ENCODE data around the gene CADPS2.

DNA sequence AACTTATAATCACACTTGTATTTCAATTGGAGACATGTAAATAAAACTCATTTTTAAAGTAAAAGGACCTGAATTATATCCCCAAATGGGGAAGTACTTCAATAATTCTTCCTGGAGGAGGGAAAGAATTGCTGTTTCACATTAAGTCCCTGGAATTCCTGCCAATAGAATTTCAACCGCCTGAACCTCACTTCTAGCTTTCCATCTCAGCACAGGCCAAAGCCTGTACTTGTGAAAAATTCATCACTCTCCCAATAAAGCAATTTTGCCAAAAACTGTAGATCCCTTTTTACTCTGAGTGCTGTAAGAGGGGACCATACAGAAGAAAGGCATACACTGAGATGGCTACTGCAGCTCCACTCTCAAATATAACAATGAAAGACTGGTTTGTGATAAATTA, 54.8 kb downstream of the CADPS2 start:
- TF ChIP-seq, protein P1, sequence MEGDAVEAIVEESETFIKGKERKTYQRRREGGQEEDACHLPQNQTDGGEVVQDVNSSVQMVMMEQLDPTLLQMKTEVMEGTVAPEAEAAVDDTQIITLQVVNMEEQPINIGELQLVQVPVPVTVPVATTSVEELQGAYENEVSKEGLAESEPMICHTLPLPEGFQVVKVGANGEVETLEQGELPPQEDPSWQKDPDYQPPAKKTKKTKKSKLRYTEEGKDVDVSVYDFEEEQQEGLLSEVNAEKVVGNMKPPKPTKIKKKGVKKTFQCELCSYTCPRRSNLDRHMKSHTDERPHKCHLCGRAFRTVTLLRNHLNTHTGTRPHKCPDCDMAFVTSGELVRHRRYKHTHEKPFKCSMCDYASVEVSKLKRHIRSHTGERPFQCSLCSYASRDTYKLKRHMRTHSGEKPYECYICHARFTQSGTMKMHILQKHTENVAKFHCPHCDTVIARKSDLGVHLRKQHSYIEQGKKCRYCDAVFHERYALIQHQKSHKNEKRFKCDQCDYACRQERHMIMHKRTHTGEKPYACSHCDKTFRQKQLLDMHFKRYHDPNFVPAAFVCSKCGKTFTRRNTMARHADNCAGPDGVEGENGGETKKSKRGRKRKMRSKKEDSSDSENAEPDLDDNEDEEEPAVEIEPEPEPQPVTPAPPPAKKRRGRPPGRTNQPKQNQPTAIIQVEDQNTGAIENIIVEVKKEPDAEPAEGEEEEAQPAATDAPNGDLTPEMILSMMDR (IDR thresholded peaks at IDR 0.05; ENCODE audit: control extremely low read depth in 1 of 3, insufficient read depth in 1 of 3, low read depth in 1 of 3, low read length in 3 of 3): no peak
- TF ChIP-seq GABPA (IDR thresholded peaks at IDR 0.05; ENCODE audit: borderline replicate concordance, insufficient read depth, low read length) (no peak), RXRA (IDR thresholded peaks at IDR 0.05; ENCODE audit: insufficient read depth, low read depth, low read length) (no peak), RFX5 (IDR thresholded peaks at IDR 0.05; ENCODE audit: borderline replicate concordance, low read depth, low read length) (no peak), TAF1 (IDR thresholded peaks at IDR 0.05; ENCODE audit: low read depth, low read length) (no peak), CBX8 (IDR thresholded peaks at IDR 0.05; ENCODE audit: borderline replicate concordance, low read depth, low read length) (no peak), POLR2A (IDR thresholded peaks at IDR 0.05; ENCODE audit: control extremely low read depth in 1 of 2, low read depth in 2 of 2, low read length in 2 of 2) (no peak), EGR1 (IDR thresholded peaks at IDR 0.05; ENCODE audit: borderline replicate concordance, low read depth, low read length) (no peak), SP2 (IDR thresholded peaks at IDR 0.05; ENCODE audit: low read length) (no peak), SP1 (IDR thresholded peaks at IDR 0.05; ENCODE audit: low read depth, low read length) (no peak), EZH2 (IDR thresholded peaks at IDR 0.05; ENCODE audit: low read depth, low read length, severe bottlenecking) (no peak)
- TF ChIP-seq, protein P2, sequence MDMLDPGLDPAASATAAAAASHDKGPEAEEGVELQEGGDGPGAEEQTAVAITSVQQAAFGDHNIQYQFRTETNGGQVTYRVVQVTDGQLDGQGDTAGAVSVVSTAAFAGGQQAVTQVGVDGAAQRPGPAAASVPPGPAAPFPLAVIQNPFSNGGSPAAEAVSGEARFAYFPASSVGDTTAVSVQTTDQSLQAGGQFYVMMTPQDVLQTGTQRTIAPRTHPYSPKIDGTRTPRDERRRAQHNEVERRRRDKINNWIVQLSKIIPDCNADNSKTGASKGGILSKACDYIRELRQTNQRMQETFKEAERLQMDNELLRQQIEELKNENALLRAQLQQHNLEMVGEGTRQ (IDR thresholded peaks at IDR 0.05; ENCODE audit: low read length): no peak

Data from H1 (cell line).